ENCODE measurements around the gene SLC48A1.

Gene SLC48A1

GRCh38 chr12:47824635-47825034 is 51.6 kb downstream of the SLC48A1 start:
- DNase-seq (ENCODE audit: low read depth, low spot score): no peak

DNA sequence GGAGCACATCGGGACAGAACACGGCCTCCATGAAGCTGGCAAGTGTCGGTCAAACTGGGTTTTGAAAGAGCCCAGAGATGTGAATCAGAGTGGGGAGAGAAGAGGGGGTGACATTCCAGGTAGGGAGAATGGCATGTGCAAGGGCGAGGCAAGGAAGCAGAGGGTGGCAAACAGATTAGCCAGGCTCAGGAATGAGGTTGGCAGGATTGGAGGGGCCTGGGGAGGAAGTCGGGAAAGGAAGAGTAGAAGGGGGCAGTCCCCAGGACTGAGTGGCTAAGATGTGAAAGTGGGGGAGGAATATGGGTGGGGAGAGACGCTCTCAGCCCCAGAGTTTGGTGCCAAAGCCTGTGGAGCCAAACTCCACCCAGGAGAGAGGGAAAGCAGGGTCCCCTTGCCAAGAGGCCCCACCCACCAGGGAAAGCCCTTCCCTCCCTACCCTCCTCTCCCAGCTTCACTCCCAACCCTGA is 52.2 kb downstream of the SLC48A1 start:
- DNase-seq (ENCODE audit: low read depth, low spot score): no peak

DNA sequence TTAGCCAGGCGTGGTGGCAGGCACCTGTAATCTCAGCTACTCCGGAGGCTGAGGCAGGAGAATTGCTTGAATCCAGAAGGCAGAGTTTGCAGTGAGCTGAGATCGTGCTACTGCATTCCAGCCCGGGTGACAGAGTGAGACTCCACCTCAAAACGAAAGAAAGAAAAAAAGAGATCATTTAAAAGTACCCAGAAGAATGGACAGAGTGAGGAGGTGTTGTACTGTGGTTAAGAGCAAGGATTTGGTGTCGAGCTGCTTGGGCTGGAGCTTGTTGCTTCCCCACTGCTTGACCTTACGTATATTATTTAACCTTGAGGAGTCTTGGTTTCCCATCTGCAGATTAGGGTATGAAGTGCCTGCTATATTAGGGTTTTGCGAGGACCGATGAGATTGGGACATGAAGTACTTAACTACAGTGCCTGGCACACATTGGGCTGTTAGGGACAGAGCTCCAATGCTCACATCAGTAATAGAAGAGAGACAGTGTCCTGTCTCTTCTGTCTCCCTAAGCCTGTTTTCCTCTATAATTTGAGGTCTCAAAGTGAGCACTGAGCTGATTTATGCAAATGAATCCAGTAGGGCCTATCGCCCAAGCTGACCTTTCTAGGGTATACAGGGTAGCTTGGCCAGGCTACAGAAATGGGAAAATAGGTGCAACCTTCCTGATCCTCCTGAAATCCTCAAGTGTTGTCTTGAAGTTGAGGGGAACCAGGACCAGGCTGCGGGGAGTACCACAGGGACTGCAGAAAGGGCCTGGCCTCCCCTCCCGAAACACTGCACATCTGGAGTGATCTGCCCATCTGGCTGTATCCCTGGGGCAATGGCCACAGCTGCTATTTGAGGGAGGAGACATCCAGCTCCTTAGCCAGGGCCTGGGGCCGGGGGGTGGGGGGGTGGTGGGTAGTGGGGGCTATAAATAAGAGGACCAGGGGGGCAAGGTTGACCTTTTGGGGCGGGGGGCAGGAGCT is 55.3 kb downstream of the SLC48A1 start:
- DNase-seq (ENCODE audit: low read depth, low spot score): no peak

DNA sequence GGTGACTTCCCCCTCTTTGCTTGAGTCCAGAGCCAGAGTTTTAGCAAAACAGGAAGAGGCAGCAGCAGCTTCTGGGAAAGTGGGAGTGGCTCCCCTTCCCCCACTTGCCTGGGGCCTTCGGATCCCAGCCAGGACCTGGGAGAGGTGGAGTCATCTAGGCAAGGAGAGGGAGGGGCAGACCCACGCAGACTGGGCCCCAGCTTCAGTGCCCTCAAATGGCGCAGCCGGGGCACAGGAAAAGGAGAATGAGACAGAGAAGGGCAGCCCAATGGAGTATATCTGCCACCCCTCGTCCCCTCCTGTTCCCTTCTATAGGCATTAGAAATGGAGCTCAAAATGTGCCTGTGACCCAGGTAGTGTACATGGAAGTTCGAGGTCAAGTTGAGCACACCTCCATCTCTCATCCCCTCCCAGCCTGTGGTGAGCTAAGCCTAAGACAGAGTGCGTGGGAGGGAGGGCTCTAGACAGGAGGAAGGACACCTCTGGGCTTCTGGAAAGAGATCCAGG is 56.0 kb downstream of the SLC48A1 start:
- DNase-seq (ENCODE audit: low read depth, low spot score): no peak

- no peak for DNase-seq (ENCODE audit: low read depth, low spot score)
Measured at GRCh38 chr12:47829584-47829983, 56.5 kb downstream of the SLC48A1 start.
